Panc1 (cell line): ENCODE data around the gene SLC1A2. TPM values are rescaled to one million over a fixed set of nuclear protein-coding genes. Genes with fewer than 3 reads are reported as not detected.

Source experiments
- ATAC-seq: fragments of 200-7000 bp; cut with Tn5 transposase; 2 replicates; pipeline ENCODE4 v1.9.1; 2020; ENCODE audit warnings: mild to moderate bottlenecking, moderate library complexity
- BruUV-seq: library from RNA; stranded (reverse); fragments of 400-500 nt; replicated peaks from 2 replicates; lab custom pipeline; 2021; lab: Mats Ljungman, UMichigan
- CTCF ChIA-PET: fragments of 300-600 bp; sonication (Branson Sonifier 250); formaldehyde crosslinking; loops from one replicate; lab custom pipeline; 2022; ENCODE audit warnings: antibody characterized with exemption; lab: Charles Lee
- POLR2A ChIA-PET: fragments of 300-600 bp; sonication (Branson Sonifier 250); formaldehyde crosslinking; loops from one replicate; lab custom pipeline; 2022; ENCODE audit warnings: antibody characterized with exemption; lab: Charles Lee
- DNase-seq: peaks from one replicate; pipeline ENCODE4 v3.0.0-alpha.2; 2010; ENCODE audit warnings: low read depth, low spot score
- H3K27ac ChIP-seq: 2 replicates; pipeline ENCODE4 v1.5.1; 2011; ENCODE audit warnings: mild to moderate bottlenecking, low read length, inconsistent platforms
- H3K27me3 ChIP-seq: fragments of 200-500 bp; sonication (Bioruptor generic); 2 replicates; pipeline ENCODE4 v1.6.0; 2014; ENCODE audit warnings: low read length, inconsistent platforms; ENCODE audit not compliant: control insufficient read depth, insufficient read depth
- H3K36me3 ChIP-seq: fragments of 200-500 bp; sonication (Bioruptor generic); 2 replicates; pipeline ENCODE4 v1.5.1; 2014; ENCODE audit warnings: inconsistent platforms, mild to moderate bottlenecking, low read length, moderate library complexity; ENCODE audit not compliant: control insufficient read depth, insufficient read depth
- H3K4me1 ChIP-seq: 2 replicates; pipeline ENCODE4 v1.5.1; 2011; ENCODE audit warnings: inconsistent platforms, mild to moderate bottlenecking, low read length, moderate library complexity; ENCODE audit not compliant: control insufficient read depth, insufficient read depth
- H3K4me3 ChIP-seq, 2 experiments: 2 replicates each; pipeline ENCODE4 v1.5.1; 2011 to 2012; ENCODE audit warnings: low read depth in 2 of 2, low read length in 2 of 2, mild to moderate bottlenecking in 2 of 2, inconsistent platforms in 1 of 2, moderate library complexity in 1 of 2
- H3K9me3 ChIP-seq: fragments of 200-500 bp; sonication (Bioruptor generic); 2 replicates; pipeline ENCODE4 v1.5.1; 2014; ENCODE audit warnings: low read depth, mild to moderate bottlenecking, inconsistent platforms, low read length, moderate library complexity; ENCODE audit not compliant: control insufficient read depth, insufficient read depth
- CTCF ChIP-seq: fragments of 450-650 bp; IDR thresholded peaks from 2 replicates; pipeline ENCODE4 v1.5.1; 2017; ENCODE audit warnings: mild to moderate bottlenecking
- POLR2AphosphoS5 ChIP-seq: IDR thresholded peaks from 2 replicates; pipeline ENCODE4 v1.6.1; 2012; ENCODE audit warnings: mild to moderate bottlenecking, low read depth, low read length, moderate library complexity
- SIN3A ChIP-seq: IDR thresholded peaks from 2 replicates; pipeline ENCODE4 v1.6.1; 2012; ENCODE audit warnings: low read depth, mild to moderate bottlenecking, low read length, moderate library complexity, borderline replicate concordance; ENCODE audit not compliant: insufficient read depth
- TCF7L2 ChIP-seq: IDR thresholded peaks from 2 replicates; pipeline ENCODE4 v1.6.1; 2011; ENCODE audit warnings: mild to moderate bottlenecking, low read depth, low read length, inconsistent platforms
- in situ Hi-C: cut with HindIII; loops from 2 replicates; pipeline ENCODE4 v1.10.0; 2016; ENCODE audit warnings: low sequenced_read_pairs, low pct_unique_long_range_greater_than_20kb
- intact Hi-C: fragments of 100-400 bp; cut with micrococcal nuclease; formaldehyde crosslinking; loops from one replicate; pipeline ENCODE4 v1.10.0; 2022; ENCODE audit not compliant: unreplicated experiment
- total RNA-seq: library from RNA; stranded (reverse); gene quantifications from one replicate; pipeline ENCODE4 v1.2.1, GENCODE V29; 2021; ENCODE audit not compliant: unreplicated experiment
- TF ChIP-seq, protein P1 (sequence below), 2 experiments: IDR thresholded peaks; 2 replicates each; pipeline ENCODE4 v1.6.1; 2011 to 2012; ENCODE audit warnings: low read depth in 2 of 2, control low read depth in 1 of 2, low read length in 1 of 2, mild to moderate bottlenecking in 1 of 2, moderate library complexity in 1 of 2; ENCODE audit not compliant: insufficient read depth in 1 of 2

The SLC1A2 gene
- total RNA-seq, 1 experiment from 2014 or later: 0.21 TPM

- in situ Hi-C loops (no loop called here), intact Hi-C loops (no loop called here)
- ChIA-PET POLR2A (no interaction called here), CTCF (no interaction called here)
- Histone ChIP-seq H3K27me3 (no peaks in the 10 kb centered on the region), H3K9me3 (no peaks in the 10 kb centered on the region), H3K27ac (no peak overlapping the region), H3K36me3 (no peaks in the 10 kb centered on the region), H3K4me3 (no peak overlapping the region), H3K4me1 (no peaks in the 10 kb centered on the region)
- DNase-seq (no peak), ATAC-seq (no peak)
- BruUV-seq: no TSS peak
- TF ChIP-seq, protein P1, sequence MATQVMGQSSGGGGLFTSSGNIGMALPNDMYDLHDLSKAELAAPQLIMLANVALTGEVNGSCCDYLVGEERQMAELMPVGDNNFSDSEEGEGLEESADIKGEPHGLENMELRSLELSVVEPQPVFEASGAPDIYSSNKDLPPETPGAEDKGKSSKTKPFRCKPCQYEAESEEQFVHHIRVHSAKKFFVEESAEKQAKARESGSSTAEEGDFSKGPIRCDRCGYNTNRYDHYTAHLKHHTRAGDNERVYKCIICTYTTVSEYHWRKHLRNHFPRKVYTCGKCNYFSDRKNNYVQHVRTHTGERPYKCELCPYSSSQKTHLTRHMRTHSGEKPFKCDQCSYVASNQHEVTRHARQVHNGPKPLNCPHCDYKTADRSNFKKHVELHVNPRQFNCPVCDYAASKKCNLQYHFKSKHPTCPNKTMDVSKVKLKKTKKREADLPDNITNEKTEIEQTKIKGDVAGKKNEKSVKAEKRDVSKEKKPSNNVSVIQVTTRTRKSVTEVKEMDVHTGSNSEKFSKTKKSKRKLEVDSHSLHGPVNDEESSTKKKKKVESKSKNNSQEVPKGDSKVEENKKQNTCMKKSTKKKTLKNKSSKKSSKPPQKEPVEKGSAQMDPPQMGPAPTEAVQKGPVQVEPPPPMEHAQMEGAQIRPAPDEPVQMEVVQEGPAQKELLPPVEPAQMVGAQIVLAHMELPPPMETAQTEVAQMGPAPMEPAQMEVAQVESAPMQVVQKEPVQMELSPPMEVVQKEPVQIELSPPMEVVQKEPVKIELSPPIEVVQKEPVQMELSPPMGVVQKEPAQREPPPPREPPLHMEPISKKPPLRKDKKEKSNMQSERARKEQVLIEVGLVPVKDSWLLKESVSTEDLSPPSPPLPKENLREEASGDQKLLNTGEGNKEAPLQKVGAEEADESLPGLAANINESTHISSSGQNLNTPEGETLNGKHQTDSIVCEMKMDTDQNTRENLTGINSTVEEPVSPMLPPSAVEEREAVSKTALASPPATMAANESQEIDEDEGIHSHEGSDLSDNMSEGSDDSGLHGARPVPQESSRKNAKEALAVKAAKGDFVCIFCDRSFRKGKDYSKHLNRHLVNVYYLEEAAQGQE (IDR thresholded peaks at IDR 0.05; ENCODE audit: insufficient read depth in 1 of 2, low read depth in 2 of 2, low read length in 1 of 2): no peak
- TF ChIP-seq TCF7L2 (no peak), SIN3A (no peak), POLR2AphosphoS5 (no peak), CTCF (no peak)
Measured at GRCh38 chr11:35247428-35247827, 171.9 kb downstream of the SLC1A2 start.

DNA sequence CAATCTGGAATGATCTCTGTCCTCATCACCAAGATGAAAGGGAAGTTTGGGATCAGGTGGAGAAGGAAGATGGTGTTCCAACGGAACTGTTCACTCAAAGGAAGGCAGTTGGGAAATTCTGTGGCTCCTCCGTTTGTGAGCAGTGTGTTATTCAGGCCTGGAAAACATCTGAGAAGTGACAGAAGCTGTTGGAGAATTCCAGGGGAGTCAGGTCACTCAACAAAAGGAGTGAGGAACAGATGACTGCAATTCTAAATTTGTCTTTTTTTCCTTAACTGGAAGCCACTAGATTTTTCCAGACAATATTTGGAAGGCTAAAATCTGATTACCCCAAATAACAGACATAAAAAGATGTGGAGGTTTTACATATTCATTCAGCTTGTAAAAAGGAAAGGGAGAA is 172.6 kb downstream of the SLC1A2 start:
- Histone ChIP-seq H3K4me1 (no peaks in the 10 kb centered on the region), H3K4me3 (no peak overlapping the region), H3K9me3 (no peaks in the 10 kb centered on the region), H3K27me3 (no peaks in the 10 kb centered on the region), H3K36me3 (no peaks in the 10 kb centered on the region), H3K27ac (no peak overlapping the region)
- CTCF ChIA-PET: no interaction called here
- in situ Hi-C loops: no loop called here
- intact Hi-C loops: no loop called here
- DNase-seq: no peak
- TF ChIP-seq POLR2AphosphoS5 (no peak), CTCF (no peak), SIN3A (no peak)
- TF ChIP-seq, protein P1 (IDR thresholded peaks at IDR 0.05; ENCODE audit: insufficient read depth in 1 of 2, low read depth in 2 of 2, low read length in 1 of 2): no peak
- no peak for ATAC-seq
- no TSS peak for BruUV-seq
- POLR2A ChIA-PET: no interaction called here
